Natural killer cell (primary cell): ENCODE results near the gene DOCK1. TPM values are rescaled to one million over a fixed set of nuclear protein-coding genes. Genes with fewer than 3 reads are reported as not detected.

Experiments
- ATAC-seq, 3 donors: fragments of 150-1000 bp in 2 of 3; fragments of 200-7000 bp in 1 of 3; cut with Tn5 transposase; 1 replicate in 1 of 3; 2 replicates in 2 of 3; pipeline ENCODE4 v1.10.0; 2021; ENCODE audit warnings: mild to moderate bottlenecking in 2 of 3, moderate library complexity in 2 of 3
- DNase-seq, 2 donors: peaks; one replicate each; pipeline versions ENCODE4 v3.0.0 to v3.0.0-alpha.2; 2013 to 2021; ENCODE audit warnings: mixed read lengths in 1 of 2
- H3K27ac ChIP-seq: one replicate; pipeline ENCODE4 v1.5.1; 2013; ENCODE audit warnings: mild to moderate bottlenecking, low read length
- H3K27me3 ChIP-seq: one replicate; pipeline ENCODE4 v1.6.1; 2013; ENCODE audit warnings: low read length; ENCODE audit not compliant: control insufficient read depth, insufficient read depth
- H3K36me3 ChIP-seq: one replicate; pipeline ENCODE4 v1.6.1; 2013; ENCODE audit warnings: low read length; ENCODE audit not compliant: control insufficient read depth, insufficient read depth
- H3K4me1 ChIP-seq: one replicate; pipeline ENCODE4 v1.6.1; 2013; ENCODE audit warnings: low read length; ENCODE audit not compliant: control insufficient read depth, insufficient read depth
- H3K4me3 ChIP-seq: one replicate; pipeline ENCODE4 v1.5.1; 2013; ENCODE audit warnings: low read length
- H3K9me3 ChIP-seq: one replicate; pipeline ENCODE4 v1.6.1; 2013; ENCODE audit warnings: low read length; ENCODE audit not compliant: control insufficient read depth, insufficient read depth
- H3K27ac Mint-ChIP-seq, 2 donors: one replicate each; pipeline ENCODE4 v1.8.0; 2022; ENCODE audit warnings: mild to moderate bottlenecking in 2 of 2, mixed read lengths in 2 of 2, moderate library complexity in 1 of 2
- H3K27me3 Mint-ChIP-seq, 2 donors: one replicate each; pipeline ENCODE4 v1.8.0; 2022; ENCODE audit warnings: low read depth in 2 of 2, mixed read lengths in 2 of 2
- H3K36me3 Mint-ChIP-seq: one replicate; pipeline ENCODE4 v1.8.0; 2022; ENCODE audit warnings: mixed read lengths
- H3K4me1 Mint-ChIP-seq, 2 donors: one replicate each; pipeline ENCODE4 v1.8.0; 2022; ENCODE audit warnings: mixed read lengths in 2 of 2
- H3K4me3 Mint-ChIP-seq: one replicate; pipeline ENCODE4 v1.8.0; 2022; ENCODE audit warnings: mild to moderate bottlenecking, moderate library complexity, mixed read lengths
- H3K9me3 Mint-ChIP-seq, 2 donors: one replicate each; pipeline ENCODE4 v1.8.0; 2022; ENCODE audit warnings: mixed read lengths in 2 of 2
- WGBS: methylation state at CpG from one replicate; pipeline ENCODE4 v1.1.7; 2013; ENCODE audit warnings: missing lambda C conversion rate; ENCODE audit not compliant: insufficient coverage; 5-methylcytosine and 5-hydroxymethylcytosine counted together
- intact Hi-C: fragments of 100-400 bp; cut with micrococcal nuclease; formaldehyde crosslinking; loops from one replicate; pipeline ENCODE4 v1.14.2; 2022
- total RNA-seq, 4 donors: library from RNA; stranded (reverse); fragments of 120-200 nt in 1 of 4; gene quantifications; one replicate each; pipeline versions ENCODE4 v1.2.3 to v1.2.4, GENCODE V29; 2013 to 2022
- TF ChIP-seq, protein P1 (sequence below): fragments of 200-600 bp; IDR thresholded peaks from one replicate; pipeline ENCODE4 v1.8.0; 2022; ENCODE audit warnings: antibody characterized with exemption

DOCK1 gene
- total RNA-seq, 3 donors from 2014 or later (not counting 1 experiment from before 2014, with no cell fraction given) = 0.07 to 0.12 (median 0.08) TPM

DNA sequence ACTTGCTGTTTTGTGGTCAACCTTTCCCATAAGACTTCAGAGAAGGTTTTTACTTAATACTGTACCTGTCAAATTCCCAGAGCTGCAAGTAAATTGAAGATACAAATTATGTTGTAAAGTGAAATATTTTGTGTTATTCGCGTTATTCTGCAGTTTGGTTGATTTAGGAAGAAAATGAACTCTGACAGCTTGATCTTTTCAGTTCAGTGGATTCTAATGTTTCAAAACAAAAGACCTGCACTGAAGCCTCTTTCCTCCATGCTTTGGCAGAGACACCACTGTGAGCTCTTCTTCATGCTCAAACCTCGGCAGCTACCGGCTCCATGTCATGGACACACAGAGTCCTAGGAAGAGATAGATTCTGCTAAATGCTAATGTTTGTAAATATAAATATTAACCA lies 366.8 kb downstream of the DOCK1 start:
- intact Hi-C loops = no loop called here
- Histone ChIP-seq H3K4me3 (no peak overlapping the region), H3K4me1 (no peaks in the 10 kb centered on the region), H3K36me3 (no peaks in the 10 kb centered on the region), H3K9me3 (peaks cover 6% of the 10 kb centered on the region), H3K27ac (no peak overlapping the region), H3K27me3 (no peaks in the 10 kb centered on the region)
- Mint-ChIP-seq H3K9me3 (no peaks in the 10 kb centered on the region), H3K4me3 (no peak overlapping the region), H3K4me1 (peaks cover 10 to 16% of the 10 kb centered on the region in 2 donors), H3K27me3 (peaks cover 13 to 21% of the 10 kb centered on the region in 2 donors), H3K36me3 (no peaks in the 10 kb centered on the region), H3K27ac (no peak overlapping the region)
- no peak for ATAC-seq
- 96% methylated on average over 4 of the region's 4 CpGs for whole genome bisulfite sequencing
- no peak for DNase-seq
- TF ChIP-seq, protein P1, sequence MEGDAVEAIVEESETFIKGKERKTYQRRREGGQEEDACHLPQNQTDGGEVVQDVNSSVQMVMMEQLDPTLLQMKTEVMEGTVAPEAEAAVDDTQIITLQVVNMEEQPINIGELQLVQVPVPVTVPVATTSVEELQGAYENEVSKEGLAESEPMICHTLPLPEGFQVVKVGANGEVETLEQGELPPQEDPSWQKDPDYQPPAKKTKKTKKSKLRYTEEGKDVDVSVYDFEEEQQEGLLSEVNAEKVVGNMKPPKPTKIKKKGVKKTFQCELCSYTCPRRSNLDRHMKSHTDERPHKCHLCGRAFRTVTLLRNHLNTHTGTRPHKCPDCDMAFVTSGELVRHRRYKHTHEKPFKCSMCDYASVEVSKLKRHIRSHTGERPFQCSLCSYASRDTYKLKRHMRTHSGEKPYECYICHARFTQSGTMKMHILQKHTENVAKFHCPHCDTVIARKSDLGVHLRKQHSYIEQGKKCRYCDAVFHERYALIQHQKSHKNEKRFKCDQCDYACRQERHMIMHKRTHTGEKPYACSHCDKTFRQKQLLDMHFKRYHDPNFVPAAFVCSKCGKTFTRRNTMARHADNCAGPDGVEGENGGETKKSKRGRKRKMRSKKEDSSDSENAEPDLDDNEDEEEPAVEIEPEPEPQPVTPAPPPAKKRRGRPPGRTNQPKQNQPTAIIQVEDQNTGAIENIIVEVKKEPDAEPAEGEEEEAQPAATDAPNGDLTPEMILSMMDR = no peak

DNA sequence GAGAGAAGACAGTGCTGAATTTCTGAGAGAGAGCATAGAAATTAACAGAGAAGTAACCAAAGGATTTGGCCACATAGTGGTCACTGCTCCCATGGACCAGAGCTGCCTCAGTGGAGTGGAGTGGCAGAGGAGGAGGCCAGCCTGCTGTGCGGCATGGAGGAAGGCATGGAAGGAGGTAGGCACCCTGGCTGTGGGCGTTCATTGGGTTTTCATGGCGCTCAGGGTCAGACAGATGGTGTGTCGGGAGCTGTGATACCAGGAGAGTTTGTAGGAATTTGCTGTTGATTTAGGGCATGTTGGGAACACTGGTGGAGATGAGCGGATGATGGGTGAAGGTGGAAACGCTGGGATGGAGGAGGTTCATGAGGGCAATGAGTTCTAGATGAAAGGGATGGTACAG lies 370.0 kb downstream of the DOCK1 start:
- H3K4me1 Mint-ChIP-seq = peaks cover 15 to 16% of the 10 kb centered on the region in 2 donors
- intact Hi-C loops = no loop called here
- TF ChIP-seq, protein P1 = no peak
- no peak overlapping the region for H3K27ac ChIP-seq
- no peaks in the 10 kb centered on the region for H3K36me3 ChIP-seq
- no peaks in the 10 kb centered on the region for H3K4me1 ChIP-seq
- no peak overlapping the region for H3K4me3 Mint-ChIP-seq
- H3K27ac Mint-ChIP-seq = no peak overlapping the region
- H3K4me3 ChIP-seq = no peak overlapping the region
- peaks cover 6% of the 10 kb centered on the region for H3K9me3 ChIP-seq
- H3K27me3 Mint-ChIP-seq = peaks cover 13 to 14% of the 10 kb centered on the region in 2 donors
- DNase-seq = no peak
- H3K27me3 ChIP-seq = no peaks in the 10 kb centered on the region
- H3K36me3 Mint-ChIP-seq = no peaks in the 10 kb centered on the region
- WGBS = 93% methylated on average over 6 of the region's 6 CpGs
- no peak for ATAC-seq
- H3K9me3 Mint-ChIP-seq = no peaks in the 10 kb centered on the region

DNA sequence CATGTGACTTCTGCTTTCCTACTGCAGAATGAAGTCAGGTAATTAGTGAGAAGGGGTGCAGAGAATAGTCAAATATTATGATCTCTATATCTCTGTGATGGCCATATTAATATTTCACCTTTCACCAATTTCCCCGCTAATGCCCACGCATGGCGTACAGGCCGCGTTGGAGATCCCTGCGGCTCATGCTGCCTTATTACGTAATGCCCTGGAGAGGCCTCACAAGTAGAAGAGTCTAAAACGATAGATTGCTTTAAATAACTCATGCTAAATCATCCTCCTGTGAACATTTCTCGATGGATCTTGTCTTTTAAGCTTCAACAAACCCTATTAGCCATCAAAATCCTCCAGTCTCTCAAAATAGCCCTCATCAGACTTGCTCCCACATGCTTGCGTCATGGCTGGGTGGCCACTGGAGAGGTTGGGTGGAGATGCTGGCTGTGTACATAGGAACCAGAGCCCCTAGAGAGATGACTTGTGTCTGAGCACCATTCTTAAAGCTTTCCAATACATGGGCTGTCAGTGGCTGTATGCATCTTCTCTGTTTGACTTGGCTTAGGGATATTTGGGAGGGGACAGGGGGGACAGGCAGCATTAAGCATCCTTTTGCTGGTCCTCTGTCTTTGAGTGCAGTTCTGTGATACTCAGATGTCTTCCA lies 370.7 kb downstream of the DOCK1 start:
- Histone ChIP-seq H3K36me3 (no peaks in the 10 kb centered on the region), H3K4me1 (no peaks in the 10 kb centered on the region), H3K4me3 (no peak overlapping the region), H3K9me3 (peaks cover 6% of the 10 kb centered on the region), H3K27ac (no peak overlapping the region), H3K27me3 (no peaks in the 10 kb centered on the region)
- intact Hi-C loops = no loop called here
- 87% methylated on average over 9 of the region's 10 CpGs for WGBS
- Mint-ChIP-seq H3K27me3 (peaks cover 7 to 9% of the 10 kb centered on the region in 2 donors), H3K27ac (no peak overlapping the region), H3K4me1 (peaks cover 12 to 15% of the 10 kb centered on the region in 2 donors), H3K4me3 (no peak overlapping the region), H3K36me3 (no peaks in the 10 kb centered on the region), H3K9me3 (no peaks in the 10 kb centered on the region)
- DNase-seq (no peak), ATAC-seq (no peak)
- TF ChIP-seq, protein P1 = no peak
